Mononuclear cell (primary cell): Measurements from ENCODE around the gene FUCA2. TPM values are rescaled to one million over a fixed set of nuclear protein-coding genes. Genes with fewer than 3 reads are reported as not detected.
"Not testable (repeated sequence)": the region's sequence is repeated elsewhere in the genome, so short reads cannot be mapped to it uniquely, and the experiment has no call there.

Source experiments
- H3K27me3 ChIP-seq: 2 replicates; pipeline ENCODE4 v1.6.0; 2011; ENCODE audit warnings: low read length, control low read depth; ENCODE audit not compliant: insufficient read depth
- H3K4me1 ChIP-seq: 2 replicates; pipeline ENCODE4 v1.5.1; 2011; ENCODE audit warnings: mild to moderate bottlenecking, low read length, control low read depth; ENCODE audit not compliant: insufficient read depth
- H3K4me3 ChIP-seq: 2 replicates; pipeline ENCODE4 v1.5.1; 2011; ENCODE audit warnings: mild to moderate bottlenecking, low read length, moderate library complexity
- H3K9me3 ChIP-seq: 2 replicates; pipeline ENCODE4 v1.5.1; 2011; ENCODE audit warnings: low read depth, mild to moderate bottlenecking, control low read depth, low read length
- total RNA-seq: library from RNA; depleted of rRNA; stranded (reverse); fragments of >200 nt; gene quantifications from one replicate; pipeline ENCODE4 v1.2.3, GENCODE V29; 2012

FUCA2 gene
- total RNA-seq, 1 donor, result 20.3 TPM

DNA sequence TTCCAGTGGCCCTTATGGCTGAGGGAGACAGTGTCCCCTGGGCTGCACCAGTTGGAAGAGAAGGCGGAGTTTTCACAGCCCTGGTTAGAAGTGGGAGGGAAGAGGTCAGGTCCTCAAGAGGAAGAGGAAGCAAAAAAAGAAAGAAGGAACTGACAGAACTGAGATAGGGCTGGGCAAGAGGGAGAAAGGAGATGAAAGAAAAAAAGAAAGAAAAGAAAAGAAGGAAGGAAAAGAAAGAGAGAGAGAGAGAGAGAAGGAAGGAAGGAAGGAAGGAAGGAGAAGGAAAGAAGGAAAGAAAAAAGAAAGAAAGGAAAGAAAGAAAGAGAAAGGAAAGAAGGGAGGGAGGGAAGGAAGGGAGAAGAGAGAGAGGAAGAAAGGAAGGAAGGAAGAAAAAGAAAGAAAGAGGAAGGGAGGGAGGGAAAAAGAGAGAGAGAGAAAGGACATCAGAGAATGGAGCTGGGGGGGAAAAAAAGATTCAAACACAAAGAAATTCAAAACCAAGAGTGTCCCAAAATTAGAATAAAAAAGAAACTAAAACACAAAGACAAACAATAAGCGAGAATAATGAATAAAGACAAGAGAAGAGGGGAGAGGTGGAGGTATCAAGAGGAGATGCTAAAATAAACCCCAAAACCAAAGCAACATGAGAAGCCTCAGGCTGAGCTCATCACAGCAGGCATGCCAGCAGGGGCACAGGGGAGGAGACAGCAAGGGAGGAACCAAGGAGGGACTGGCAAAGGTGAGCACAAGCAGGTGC, 5.3 kb upstream of the FUCA2 start:
- Histone ChIP-seq H3K4me1 (peaks cover 21% of the 10 kb centered on the region), H3K27me3 (no peaks in the 10 kb centered on the region), H3K4me3 (no peak overlapping the region), H3K9me3 (no peaks in the 10 kb centered on the region)

DNA sequence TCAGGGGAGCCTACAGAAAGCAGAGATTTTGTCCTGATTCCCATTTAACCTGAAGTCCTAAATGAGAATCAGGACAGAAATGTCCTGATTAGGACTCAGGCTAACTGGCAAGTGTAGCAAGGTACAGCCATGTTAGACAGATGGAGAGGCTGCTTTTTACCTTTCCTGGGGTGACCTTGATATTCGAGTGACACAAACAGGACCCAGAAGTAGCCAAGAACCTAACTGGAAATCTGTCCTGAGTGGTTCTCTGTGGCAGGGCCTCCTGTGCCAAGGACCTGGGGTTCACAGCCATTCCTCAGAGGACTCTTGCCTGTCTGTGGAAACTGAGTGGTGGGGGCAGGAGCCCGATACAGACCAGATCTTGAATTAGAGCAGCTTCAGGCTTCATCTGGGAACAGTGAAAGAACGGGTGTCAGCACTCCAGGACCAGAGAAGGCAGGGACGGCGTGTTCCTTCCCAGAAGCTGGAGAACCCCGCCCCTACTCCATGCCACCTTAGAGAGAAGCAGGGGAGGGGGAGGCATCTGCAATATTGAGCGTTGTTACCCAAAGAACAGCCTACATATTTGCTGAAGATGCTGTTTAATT, 4.3 kb upstream of the FUCA2 start:
- Histone ChIP-seq H3K4me3 (no peak overlapping the region), H3K4me1 (peaks cover 27% of the 10 kb centered on the region), H3K9me3 (no peaks in the 10 kb centered on the region), H3K27me3 (no peaks in the 10 kb centered on the region)

DNA sequence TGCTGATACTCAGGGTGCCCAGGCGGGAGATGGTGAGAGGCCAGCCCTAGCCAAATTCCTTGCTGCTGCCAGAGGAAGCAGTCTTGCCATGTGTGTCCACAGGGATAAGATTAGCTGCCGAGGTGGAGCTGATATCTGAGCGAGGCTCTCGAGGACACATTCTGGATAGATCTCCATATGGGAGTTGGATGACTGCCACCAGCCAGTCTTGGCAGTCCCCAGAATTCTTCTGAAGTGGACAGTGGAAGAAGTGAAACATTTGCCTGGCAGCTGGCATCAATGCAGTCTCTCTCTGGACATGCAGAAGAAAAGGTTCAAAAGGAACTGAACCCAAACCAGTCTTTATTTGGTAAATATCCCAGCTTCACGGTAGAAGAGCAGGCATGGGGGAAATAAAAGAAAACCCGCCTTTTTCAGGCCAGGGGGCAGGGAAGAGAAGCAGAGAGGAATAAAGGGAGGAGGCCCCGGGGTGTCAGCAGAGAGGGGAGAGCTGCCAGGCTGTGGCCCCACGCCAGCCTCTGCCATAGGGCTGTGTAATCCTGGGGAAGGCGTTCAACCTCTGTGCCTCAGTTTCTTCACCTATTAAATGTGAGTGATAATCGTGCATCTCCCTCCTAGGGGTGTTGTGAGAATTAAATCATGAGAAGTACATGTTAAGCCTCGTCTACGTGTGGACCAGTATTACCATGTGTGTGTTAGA, 3.7 kb upstream of the FUCA2 start:
- H3K27me3 ChIP-seq, result no peaks in the 10 kb centered on the region
- no peak overlapping the region for H3K4me3 ChIP-seq
- no peaks in the 10 kb centered on the region for H3K9me3 ChIP-seq
- H3K4me1 ChIP-seq, result peaks cover 33% of the 10 kb centered on the region

DNA sequence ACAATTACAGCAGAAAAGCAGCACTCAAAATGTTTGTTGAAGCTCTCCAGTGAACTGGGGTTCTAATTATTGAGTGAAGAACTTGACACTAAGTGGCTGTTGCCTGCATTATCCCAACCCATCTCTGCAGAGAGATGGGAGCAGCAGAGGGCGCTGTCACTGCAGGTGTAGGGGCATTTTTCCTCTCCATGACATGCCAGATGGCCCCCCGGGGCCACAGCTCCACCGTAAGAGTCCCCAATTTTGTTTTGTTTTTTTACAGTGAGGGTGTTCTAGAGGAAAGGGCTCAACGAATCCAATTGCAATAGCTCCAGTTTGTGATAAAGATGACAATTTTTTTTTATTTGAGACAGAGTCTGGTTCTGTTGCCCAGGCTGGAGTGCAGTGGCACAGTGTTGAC, 1.9 kb upstream of the FUCA2 start:
- Histone ChIP-seq H3K9me3 (no peaks in the 10 kb centered on the region), H3K4me1 (peaks cover 37% of the 10 kb centered on the region), H3K4me3 (no peak overlapping the region), H3K27me3 (no peaks in the 10 kb centered on the region)

DNA sequence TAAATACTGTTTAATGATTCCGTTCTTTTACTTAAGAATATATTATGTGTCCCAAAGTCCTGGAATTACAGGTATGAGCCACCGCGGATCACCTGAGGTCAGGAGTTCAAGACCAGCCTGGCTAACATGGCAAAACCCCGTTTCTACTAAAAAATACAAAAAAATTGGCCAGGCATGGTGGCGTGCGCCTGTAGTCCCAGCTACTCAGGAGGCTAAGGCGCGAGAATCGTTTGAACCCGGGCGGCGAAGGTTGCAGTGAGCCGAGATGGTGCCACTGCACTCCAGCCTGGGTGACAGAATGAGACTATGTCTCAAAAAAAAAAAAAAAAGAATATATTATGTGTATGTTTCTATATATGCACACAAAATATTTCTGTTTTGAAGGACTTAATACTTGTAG, 1.2 kb downstream of the FUCA2 start:
- peaks cover 26% of the 10 kb centered on the region for H3K4me1 ChIP-seq
- not testable (repeated sequence) for H3K4me3 ChIP-seq, H3K27me3 ChIP-seq, H3K9me3 ChIP-seq

DNA sequence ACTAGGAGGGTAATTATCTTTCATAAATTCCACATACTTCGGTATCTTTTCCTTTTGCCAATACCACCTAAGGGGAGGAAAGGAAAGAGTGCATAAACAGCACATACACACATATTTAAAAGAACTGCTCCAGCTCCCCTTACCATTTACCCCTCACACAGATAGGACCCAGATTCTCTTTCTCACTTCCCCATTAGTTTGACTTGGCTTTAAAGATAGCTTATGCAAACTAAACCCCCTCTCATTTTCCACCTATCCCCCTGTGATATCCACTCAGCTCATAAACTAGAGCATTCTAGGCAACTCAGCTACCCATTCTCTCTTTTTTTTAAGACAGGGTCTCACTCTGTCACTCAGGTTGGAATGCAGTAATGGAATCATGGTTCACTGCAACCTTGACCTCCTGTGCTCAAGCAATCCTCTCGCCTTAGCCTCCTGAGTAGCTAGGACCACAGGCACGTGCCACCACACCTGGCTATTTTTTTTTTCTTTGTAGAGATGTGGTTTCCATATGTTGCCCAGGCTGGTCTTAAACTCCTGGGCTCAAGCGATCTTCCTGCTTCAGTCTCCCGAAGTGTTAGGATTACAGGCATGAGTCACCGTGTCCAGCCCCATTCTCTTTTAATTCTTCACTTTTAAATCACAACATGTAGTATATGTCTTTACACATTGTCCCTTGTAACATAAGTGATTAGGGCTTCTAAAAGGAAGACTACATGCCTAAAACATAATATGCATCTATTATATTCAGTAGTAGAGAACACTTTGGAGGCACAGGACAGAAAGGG, 4.0 kb downstream of the FUCA2 start:
- no peaks in the 10 kb centered on the region for H3K9me3 ChIP-seq
- no peak overlapping the region for H3K4me3 ChIP-seq
- H3K27me3 ChIP-seq, result no peaks in the 10 kb centered on the region
- H3K4me1 ChIP-seq, result peaks cover 19% of the 10 kb centered on the region

DNA sequence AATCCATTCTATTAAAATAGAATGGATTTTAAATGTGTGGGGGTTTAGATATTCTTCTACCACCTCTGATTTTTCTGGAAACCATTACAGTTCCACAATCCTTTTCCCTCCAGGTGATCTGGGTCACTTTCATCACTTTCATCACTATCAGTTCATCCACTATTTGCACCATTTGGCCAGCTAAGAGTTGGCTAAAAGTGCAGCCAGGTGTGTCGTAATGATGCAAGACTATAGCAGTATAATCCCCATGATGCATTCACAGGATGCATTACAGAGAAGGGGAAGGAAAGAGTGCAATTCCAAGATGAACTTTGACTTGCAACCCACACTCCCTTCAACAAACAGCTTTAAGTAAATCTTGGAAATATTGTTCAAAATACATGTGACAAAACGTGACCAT, 4.9 kb downstream of the FUCA2 start:
- Histone ChIP-seq H3K4me3 (no peak overlapping the region), H3K27me3 (no peaks in the 10 kb centered on the region), H3K4me1 (peaks cover 14% of the 10 kb centered on the region), H3K9me3 (no peaks in the 10 kb centered on the region)

DNA sequence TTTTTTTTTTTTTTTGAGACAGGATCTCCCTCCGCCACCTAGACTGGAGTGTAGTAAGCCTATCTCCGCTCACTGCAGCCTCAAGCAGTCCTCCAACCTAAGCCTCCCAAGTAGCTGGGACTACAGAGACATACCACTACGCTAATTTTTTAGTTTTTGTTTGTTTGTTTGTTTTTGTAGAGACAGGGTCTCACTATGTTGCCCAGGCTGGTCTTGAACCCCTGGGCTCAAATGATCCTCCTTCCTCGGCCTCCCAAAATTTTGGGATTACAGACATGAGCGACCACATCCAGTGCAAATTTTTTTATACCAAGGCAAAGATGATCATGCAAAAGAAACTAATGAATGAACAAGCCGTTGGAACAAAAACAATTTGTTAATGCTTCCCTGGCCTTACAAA, 5.3 kb downstream of the FUCA2 start:
- H3K9me3 ChIP-seq, result no peaks in the 10 kb centered on the region
- peaks cover 12% of the 10 kb centered on the region for H3K4me1 ChIP-seq
- no peak overlapping the region for H3K4me3 ChIP-seq
- H3K27me3 ChIP-seq, result no peaks in the 10 kb centered on the region

DNA sequence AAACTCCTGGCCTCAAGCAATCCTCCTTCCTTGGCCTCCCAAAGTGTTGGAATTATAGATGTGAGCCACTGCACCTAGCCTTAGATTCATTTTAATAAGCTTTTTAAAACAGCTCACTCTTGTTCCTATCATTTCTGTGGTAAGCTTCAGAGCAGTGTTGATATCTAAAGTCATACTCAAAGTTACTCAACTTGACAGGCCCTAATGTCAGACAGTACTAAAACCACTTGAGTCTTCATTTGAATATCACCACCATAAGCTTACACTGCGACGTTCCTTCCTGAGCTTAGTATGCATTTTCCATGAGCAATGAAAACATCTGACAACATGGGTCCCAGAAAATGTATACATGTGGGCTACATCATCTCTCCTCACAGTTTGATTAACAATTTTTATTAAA, 6.0 kb downstream of the FUCA2 start:
- no peak overlapping the region for H3K4me3 ChIP-seq
- no peaks in the 10 kb centered on the region for H3K9me3 ChIP-seq
- no peaks in the 10 kb centered on the region for H3K27me3 ChIP-seq
- peaks cover 7% of the 10 kb centered on the region for H3K4me1 ChIP-seq

DNA sequence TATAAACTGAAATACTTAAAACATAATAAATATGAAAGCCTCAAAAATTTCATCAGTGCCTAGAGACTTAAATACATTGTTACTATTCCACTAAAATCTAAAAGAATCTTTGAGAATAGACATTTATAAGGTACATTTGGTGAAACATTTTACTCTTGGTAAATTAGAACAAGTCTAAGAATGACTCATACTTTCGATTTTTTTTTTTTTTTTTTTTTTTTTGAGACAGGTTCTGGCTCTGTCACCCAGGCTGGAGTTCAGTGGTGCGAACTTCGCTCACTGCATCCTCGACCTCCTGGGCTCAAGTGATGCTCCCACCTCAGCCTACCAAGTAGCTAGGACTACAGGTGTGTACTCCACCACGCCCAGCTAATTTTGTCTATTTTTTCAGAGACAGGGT, 6.4 kb downstream of the FUCA2 start:
- Histone ChIP-seq H3K27me3 (no peaks in the 10 kb centered on the region), H3K9me3 (no peaks in the 10 kb centered on the region), H3K4me3 (no peak overlapping the region), H3K4me1 (peaks cover 3% of the 10 kb centered on the region)

DNA sequence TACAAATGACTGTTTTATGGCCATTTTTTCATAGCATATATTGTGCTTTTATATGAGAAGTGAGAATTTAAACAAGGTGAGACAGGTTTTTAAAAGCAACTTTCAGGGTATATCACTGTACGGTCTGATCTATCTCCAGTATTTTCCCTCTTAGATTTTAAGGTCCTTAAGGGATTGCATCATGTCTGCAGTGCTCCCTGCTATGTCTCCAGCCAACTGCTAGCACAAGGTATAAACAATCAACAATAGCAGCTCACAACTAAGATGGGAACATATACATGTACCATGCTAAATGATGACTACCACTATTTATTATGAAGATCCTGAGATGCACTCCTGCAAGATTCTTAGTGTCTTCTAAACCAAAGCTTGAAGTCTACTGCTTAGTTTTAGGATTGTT, 7.2 kb downstream of the FUCA2 start:
- Histone ChIP-seq H3K4me1 (peaks cover 3% of the 10 kb centered on the region), H3K27me3 (no peaks in the 10 kb centered on the region), H3K9me3 (no peaks in the 10 kb centered on the region), H3K4me3 (no peak overlapping the region)

DNA sequence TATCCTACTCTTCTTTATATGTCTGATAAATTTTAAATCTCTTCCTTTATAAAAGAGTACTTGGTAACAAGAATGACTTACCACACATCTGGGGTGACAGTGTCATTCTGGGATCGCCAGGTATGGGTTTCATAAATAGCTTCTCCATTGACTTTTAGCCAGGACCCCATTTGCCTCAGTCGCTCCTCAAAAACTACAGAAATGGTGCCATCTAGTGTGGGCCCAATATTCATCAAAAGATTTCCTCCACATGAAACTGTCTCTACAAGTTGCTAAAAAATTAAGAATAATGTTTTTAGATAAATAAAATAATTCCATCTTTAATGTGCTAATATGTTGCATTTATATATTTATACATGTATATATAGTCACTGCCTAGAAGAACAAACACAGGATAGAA, 9.7 kb downstream of the FUCA2 start:
- H3K4me3 ChIP-seq, result no peak overlapping the region
- H3K4me1 ChIP-seq, result peaks cover 4% of the 10 kb centered on the region
- no peaks in the 10 kb centered on the region for H3K9me3 ChIP-seq
- H3K27me3 ChIP-seq, result no peaks in the 10 kb centered on the region

DNA sequence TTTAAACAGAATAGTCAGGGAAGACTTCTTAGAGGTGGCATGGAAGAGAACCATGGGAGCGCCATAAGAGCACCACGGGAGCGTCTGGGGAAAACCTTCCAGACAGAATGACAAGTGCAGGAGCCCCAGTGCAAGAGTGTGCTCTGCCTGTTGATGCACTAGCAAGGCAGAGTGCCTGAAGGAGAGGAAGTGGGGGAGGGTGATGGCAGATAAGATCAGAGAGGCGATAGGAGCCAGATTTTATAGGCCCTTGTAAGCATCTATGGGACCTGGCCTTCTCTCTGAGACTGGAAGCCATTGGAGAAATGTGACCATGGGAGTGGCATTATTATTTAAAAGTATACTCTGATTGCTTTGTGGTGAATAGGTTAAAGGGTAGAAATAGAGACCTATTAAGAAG, 13.1 kb downstream of the FUCA2 start:
- H3K4me1 ChIP-seq, result peaks cover 4% of the 10 kb centered on the region
- no peaks in the 10 kb centered on the region for H3K27me3 ChIP-seq
- no peaks in the 10 kb centered on the region for H3K9me3 ChIP-seq
- no peak overlapping the region for H3K4me3 ChIP-seq

DNA sequence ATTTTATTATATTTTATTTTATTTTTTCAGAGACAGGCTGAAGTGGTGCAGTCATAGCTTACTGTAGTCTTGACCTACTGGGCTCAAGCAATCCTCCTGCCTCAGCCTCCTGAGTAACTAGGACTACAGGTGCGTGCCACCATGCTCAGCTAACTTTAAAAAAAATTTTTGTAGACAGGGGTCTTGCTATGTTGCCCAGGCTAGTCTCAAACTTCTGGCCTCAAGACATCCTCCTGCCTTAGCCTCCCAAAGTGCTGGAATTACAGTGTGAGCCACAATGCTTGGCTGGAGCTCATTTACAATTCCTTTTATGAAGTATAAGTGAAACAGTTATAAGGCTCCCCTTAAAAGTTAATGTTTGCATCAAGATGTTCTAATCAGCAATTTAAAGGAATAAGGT, 14.5 kb downstream of the FUCA2 start:
- Histone ChIP-seq H3K4me3 (no peak overlapping the region), H3K4me1 (peaks cover 4% of the 10 kb centered on the region), H3K9me3 (no peaks in the 10 kb centered on the region), H3K27me3 (no peaks in the 10 kb centered on the region)

DNA sequence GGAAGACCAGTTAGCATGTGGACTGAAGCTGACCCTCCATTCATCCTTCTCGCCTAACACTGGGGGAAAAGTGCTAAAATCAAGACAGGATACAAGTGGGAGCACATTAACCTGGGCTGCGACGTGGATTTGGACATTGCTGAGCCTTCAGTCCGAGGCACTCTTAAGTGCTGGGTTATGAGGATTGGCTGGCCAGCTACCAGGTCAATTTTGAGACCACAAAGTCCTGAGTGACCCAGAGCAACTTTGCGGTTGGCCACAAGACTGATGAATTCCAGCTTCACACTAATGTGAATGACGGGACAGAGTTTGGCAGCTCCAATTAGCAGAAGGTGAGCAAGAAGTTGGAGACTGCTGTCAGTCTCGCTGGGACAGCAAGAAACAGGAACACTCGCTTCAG, 20.7 kb downstream of the FUCA2 start:
- no peaks in the 10 kb centered on the region for H3K9me3 ChIP-seq

More for the DNA sequence above, 20.7 kb downstream of the FUCA2 start:
- Histone ChIP-seq H3K27me3 (no peaks in the 10 kb centered on the region), H3K4me3 (no peak overlapping the region), H3K4me1 (no peaks in the 10 kb centered on the region)
